OCI-M2 (cell line): ENCODE measurements around the gene IFNGR2.
"Not testable (repeated sequence)": the region's sequence is repeated elsewhere in the genome, so short reads cannot be mapped to it uniquely, and the experiment has no call there.

ENCODE experiments used
- DNase-seq: peaks from one replicate; lab custom pipeline; 2025; ENCODE audit not compliant: unreplicated experiment; lab: John Stamatoyannopoulos, UW

The IFNGR2 gene

DNA sequence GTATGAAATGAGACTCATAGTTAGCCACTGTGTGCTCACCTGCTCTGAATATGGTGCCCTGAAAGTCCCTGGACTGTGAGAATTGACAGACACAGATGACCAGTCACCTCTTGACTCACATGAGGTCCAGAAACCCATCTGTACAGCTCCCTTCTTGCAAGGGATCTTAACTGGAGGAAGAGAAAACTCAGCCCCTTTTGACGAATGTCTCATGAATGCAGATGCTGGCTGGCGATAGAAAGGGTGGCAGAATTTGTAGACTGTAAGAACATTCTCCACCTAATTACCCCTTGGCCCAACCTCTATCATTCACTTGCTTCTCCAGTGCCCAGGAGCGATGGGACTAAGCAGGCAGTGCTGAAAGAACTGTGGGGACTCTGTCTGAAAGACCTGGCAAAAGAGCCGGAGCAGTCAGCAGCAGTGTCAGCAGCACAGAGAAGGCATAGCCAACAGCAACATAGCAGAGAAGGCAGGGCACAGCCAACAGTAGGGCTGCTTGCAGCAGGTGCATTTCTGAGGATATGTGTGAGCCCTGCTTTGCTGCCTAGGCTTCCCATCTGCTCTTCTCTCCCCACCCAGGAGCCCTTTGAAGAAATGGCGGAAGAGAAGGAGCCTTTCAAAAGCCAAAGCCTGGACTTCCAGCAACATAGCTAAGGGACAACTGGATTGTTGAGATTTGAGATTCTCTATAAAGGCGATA is 25.8 kb upstream of the IFNGR2 start:
- no peak for DNase-seq

DNA sequence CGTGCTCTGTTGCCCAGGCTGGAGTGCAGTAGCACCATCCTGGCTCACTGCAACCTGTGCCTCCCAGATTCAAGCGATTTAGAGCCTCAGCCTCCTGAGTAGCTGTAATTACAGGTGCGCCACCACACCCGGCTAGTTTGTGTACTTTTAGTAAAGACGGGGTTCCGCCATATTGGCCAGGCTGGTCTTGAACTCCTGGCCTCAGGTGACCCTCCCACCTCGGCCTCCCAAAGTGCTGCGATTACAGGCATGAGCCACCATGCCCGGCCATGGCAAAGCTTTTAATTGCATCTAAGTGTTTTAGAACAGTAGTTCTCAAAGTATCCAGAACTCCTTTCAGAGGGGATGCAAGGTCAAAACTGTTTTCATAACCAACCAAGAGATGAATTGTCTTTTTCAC is 25.1 kb upstream of the IFNGR2 start:
- DNase-seq: no peak

DNA sequence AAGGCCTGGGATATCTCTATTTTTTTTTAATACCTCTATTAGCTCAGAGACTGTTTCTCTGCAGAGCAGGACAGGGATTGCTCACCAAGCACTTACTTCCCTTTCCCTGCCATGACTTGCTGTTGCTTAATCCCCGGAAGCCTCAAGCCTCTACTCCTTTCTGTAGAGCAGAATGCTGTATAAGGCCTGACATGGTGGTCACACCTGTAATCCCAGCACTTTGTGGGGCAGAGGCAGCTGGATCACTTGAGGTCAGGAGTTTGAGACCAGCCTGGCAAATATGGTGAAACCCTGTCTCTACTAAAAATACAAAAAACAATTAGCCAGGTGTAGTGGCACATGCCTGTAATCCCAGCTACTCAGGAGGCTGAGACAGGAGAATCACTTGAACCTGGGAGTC is 23.3 kb upstream of the IFNGR2 start:
- DNase-seq: not testable (repeated sequence)

DNA sequence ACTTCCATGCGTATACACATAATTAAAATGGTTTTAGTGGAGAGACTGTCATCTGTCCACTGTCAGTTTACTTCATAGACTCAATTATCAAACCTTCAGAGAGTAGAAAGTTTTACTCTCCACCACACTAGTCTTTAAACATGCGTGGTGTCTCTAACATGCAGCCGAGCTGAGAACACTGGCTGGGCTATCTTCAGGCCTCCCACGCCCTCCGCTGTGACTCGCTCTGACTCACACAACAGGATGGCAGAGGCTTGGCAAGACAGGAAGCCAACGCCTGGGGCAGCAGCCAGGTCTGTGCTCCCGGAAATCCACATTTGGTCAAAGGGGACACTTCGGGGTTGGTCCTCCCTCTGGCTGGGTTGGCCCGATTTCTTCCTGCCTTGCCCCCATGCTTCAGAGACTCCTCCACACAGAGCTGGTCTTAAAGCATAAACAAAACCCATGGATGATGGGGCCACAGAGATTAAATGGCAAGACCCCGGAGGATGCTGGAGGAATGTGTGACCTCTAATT is 22.7 kb upstream of the IFNGR2 start:
- DNase-seq: no peak

DNA sequence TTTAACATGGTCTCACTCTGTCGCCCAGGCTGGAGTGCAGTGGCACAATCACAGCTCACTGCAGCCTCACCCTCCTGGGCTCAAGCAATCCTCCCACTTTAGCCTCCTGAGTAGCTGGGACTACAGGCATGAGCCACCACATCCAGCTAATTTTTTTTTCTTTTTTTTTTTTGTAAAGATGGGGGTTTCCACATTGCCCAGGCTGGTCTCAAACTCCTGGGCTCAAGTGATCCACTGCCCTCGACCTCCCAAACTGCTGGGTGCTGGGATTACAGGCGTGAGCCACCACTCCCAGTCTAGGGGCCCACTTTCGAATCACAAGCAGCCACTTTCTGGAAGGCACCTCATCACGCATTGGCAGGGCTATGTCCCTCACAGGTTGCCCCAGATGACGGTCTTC is 21.8 kb upstream of the IFNGR2 start:
- not testable (repeated sequence) for DNase-seq

DNA sequence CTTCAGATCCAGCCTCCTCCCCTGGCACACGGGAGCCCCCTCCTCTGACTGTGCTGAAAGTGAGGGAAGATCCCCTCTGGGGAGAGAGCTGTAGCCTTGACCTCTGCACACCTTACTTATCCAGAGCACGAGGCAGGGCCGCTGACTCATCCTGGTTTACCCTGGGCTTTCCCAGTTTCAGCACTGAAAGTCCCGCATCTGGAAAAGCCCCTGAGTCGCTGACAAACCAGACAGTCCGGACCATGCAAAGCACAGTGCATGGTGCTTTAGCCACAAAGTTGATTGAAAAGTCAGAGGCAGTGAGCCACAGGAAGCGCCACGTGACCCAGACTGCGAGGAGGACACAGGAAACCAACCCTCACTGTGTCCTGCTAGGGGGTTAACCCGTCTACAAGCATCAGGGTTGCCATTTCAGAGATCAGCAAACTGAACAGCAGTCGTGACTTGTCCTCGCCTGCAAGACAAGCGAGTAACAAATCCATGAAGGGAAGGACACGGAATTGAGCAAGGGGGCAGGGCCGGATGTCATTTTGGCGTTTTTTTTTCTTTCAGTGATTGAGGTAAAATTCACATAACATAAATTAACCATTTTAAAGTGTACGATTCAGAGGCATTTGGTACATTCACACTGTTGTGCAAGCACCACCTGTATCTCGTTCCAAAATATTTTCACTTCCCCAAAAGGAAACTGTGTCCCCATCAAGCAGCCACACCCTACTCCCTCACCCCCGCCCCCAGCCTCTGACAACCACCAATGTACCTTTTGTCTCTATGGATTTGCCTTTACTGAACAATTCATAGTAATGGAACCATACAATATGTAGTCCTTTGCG is 19.9 kb upstream of the IFNGR2 start:
- DNase-seq: no peak

DNA sequence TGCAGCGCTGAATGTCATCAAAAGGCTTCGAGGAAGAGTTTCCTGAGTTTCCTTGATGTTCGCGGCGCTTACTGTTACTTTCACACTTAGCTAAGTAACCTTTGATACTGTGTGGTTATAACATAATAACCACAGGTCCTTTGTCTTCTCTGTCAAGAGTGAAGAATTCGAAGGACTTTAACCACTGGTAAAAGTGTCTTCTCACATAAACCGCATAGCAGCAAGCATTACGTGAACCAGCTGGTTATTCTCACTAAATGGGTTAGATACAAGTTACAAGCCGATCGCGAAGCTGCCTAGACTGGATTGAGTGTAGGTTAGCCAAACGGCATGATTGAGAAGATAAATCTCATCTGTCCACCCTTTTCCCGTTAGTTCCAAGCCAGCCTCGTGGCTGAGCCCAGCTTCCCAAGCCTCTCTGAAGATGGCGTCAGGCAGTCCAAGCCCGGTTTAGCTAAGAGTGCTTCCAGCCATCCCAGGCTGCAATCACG is 18.3 kb upstream of the IFNGR2 start:
- no peak for DNase-seq

DNA sequence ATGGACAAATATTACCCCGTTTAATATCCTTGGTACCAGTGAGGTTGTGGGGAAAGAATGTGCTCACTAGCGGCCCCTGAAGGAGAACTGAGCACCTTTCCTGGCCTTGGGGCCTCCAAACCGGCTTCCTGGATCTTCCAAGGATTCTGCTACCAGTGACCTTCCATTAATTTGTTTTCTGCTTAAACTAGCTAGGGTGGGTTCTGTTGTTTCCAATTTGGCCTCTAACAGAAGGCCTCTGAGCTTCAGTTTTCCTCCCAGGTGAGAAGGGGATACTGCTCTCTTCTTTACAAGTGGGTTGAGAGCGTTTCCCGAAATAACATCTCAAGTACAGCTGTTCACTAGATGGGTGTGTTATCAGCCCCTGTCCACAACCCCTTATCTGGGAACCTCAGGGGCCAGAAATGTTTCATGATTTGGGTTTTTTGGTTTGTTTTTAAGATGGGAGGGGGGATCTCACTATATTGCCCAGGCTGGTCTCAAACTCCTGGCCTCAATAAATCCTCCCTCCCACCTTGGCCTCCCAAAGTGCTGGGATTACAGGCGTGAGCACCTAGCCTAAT is 16.9 kb upstream of the IFNGR2 start:
- no peak for DNase-seq

DNA sequence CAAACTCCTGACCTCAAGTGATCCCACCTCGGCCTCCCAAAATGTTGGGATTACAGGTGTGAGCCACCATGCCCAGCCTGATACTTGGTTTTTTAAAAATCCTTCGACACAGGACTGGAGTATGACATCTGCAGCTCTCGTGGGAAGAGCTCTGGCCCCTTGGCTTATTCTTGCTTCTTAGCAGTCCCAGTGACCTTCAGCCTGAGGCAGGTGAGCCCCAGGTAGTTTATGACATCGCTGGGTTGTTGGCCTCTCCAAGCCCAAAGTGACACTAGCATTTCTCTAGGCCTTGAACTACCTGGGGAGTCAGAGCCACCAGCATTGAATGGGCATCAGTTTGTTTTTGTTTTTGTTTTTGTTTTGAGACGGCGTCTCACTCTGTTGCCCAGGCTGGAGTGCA is 15.9 kb upstream of the IFNGR2 start:
- DNase-seq: no peak

DNA sequence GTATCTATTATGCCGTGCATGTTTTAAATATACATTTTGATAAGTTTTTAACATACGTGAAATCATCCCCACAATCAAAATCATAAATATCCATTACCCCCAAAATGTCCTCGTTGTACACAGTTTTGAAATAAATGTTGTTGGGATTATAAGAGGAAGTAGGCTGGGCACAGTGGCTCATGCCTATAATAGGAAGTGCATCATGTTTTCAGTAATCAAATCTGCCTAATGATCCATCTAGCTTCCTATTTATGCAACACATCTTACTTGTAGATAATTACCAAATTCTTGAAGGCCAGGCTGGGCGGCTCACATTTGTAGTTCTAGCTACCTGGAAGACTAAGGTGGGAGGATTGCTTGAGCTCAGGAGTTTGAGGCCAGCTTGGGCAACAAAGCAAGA is 15.0 kb upstream of the IFNGR2 start:
- no peak for DNase-seq

DNA sequence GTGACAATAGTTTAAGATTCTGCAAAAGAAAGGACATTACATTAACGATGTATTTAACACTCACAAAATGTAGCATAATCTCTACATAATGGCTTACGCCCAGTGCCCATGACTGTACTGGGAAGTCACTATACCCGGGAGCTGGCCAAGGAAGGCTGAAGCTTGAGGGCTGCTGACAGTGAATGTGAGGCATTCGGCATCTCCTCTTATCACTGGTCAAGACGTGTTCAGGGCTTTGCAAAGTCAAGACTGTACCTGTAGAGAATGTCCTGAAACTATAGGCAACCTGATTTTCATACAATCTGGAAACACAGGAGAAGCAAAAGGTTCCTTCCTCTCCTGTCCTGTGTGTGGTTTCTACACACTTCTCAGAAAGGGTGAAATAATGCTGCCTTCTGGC is 12.7 kb upstream of the IFNGR2 start:
- DNase-seq: no peak

DNA sequence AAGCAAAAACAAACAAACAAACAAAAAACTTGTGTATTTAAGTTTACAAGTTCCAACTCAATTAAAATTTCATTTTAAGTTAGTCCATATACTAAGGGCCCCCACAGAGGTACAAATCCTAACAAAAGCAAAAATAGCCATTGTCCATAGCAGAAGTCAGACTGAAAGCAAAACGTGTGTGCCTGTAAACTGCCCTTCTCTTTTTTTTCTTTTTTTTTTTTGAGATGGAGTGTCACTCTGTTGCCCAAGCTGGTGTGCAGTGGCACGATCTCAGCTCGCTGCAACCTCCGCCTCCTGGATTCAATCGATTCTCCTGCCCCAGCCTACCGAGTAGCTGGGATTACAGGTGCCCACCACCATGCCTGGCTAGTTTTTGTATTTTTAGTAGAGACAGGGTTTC is 11.6 kb upstream of the IFNGR2 start:
- no peak for DNase-seq

DNA sequence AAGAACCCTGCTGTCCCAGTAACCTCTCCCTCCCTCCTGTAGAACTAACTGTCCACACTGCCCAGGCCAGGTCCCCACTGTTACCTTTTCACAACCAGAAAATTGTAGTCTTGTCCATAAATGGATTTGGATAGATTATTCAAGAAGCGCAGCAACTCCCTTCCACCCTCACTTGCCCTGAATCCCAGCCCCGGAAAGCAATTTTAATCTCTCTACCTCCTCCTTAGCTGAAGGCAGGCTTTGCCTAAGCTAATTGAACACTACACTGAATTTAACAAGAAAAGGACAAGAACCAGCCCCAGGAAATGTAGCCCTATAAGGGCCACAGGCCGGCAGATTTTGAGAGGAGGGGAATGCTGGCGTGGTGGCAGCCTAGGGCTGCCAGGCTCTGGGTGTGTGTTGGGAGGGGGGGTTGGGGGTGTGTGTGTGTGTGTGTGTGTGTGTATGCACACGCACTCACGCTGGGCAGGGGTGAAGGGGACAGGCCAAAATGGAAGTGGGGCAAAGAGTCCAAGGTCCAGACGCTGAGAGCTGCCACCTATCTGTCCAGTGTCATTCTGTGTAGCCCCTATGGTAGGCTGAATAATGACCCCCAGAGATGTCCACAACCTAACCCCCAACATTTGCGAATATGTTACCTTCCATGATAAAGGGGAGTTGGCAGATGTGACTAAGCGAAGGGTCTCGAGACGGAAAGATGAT is 10.8 kb upstream of the IFNGR2 start:
- DNase-seq: no peak

DNA sequence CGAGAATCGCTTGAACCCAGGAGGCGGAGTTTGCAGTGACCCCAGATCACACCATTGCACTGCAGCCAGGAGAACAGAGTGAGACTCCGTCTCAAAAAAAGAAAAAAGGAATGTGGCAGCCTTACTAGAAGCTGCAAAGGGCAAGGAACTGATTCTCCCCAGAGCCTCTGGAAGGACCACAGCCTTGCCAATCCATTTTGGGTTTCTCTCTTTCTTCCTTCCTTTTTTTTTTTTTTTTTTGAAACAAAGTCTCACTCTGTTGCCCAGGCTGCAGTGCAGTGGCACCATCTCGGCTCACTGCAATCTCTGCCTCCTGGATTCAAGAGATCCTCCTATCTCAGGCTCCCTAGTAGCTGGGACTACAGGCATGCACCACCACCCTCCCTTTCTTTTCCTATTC is 9.9 kb upstream of the IFNGR2 start:
- DNase-seq: no peak

DNA sequence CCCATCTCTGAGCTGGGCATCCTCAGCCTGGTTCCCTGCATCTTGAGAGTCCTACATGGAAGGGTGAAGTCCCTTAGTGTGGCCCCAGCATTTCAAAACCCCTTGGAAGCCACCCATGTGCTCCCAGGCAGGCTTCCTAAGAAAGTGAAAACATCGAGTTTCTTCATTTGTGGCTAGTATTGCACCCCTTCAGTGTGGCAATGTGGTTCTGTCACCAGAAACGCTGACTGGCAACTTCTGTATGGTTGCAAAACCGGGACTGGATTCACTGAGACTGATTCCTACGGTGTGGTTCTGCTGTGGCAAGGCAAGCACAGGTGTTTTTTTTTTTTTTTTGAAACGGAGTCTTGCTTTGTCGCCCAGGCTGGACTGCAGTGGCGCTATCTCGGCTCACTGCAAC is 9.0 kb upstream of the IFNGR2 start:
- DNase-seq: no peak

DNA sequence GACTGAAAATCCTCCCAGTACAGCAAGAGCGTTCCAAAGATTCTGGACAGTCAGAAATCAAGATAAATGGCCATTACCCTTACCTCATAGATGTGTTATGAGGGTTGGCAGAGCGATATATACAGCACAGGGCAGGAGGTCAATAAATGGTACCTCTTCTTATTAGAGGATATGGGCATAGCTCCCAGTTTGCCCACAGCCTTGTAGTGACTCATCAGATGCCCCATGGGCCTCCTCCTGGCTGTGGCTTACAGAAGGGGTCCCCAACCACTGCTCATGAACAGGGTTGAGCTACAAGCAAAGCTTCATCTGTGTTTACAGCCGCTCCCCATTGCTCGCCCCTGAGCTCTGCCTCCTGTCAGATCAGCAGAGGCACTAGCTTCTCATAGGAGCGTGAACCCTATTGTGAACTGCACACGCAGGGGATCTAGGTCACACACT is 7.3 kb upstream of the IFNGR2 start:
- no peak for DNase-seq

DNA sequence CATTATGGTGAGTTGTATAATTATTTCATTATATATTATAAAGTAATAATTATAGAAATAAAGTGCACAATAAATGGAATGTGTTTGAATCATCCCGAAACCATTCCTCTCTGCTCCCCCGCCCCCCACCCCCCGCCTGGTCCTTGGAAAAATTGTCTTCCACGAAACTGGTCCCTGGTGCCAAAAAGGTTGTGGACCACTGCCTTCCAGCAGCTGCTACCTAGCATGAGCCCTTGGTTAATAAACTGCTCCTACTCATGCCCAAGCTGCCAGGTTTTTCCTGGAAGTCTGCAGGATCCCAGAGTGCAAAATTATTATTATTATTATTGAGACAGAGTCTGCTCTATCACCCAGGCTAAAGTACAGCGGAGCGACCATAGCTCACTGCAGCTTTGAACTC is 6.8 kb upstream of the IFNGR2 start:
- no peak for DNase-seq

DNA sequence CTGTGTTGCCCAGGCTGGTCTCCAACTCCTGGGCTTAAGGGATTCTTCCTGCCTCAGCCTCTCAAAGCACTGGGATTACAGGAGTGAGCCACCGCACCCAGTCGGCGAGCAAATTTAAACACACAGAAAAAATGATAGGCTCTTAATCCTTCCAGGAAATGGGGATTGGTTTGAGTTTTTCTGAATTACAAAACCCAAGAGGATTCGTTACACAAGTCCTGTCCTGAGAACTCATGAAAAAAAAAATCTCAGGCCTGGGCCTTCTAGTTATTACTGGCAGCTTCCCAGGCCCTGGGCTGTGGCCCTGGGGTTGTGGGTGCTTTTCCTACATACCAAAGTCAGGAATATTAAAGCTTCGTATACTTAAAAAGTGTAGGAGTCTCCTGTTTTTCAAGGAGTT is 6.3 kb upstream of the IFNGR2 start:
- no peak for DNase-seq

DNA sequence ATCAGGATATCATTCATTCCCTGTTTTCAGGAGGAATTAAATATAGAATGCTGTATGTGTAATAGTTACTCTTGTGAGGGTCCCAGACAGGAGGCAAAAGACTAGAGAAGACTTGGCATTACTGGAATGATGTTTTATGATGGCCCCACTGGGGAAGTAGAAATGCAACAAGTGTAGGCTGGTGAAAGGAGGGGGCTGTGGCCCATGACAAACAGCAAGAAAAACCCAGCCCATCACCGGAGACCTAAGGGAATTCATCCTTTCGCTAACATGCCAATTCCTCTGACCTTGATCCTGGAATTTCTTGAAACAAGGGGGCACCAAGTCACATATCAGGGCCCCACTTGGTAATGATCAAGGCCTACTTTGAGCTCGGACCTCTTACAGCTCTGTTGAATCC is 5.5 kb upstream of the IFNGR2 start:
- no peak for DNase-seq

DNA sequence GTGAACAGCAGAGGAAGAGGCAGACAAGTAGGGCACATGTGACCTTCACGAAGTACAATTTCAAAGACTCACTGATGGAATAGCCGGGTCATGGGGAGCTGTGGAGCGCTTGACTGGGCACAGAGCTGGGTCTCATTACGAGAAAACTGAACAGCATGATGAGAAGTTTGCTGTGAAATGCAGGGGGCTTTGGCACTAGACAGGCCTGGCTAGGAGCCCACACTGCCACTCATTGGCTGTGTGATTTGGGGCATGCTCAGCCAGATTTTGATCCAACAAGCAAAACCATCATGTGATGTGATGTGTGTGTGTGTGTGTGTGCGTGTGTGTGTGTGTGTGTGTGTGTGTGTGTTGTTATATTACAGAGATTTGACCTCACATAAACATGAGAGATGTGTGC is 4.9 kb upstream of the IFNGR2 start:
- no peak for DNase-seq

DNA sequence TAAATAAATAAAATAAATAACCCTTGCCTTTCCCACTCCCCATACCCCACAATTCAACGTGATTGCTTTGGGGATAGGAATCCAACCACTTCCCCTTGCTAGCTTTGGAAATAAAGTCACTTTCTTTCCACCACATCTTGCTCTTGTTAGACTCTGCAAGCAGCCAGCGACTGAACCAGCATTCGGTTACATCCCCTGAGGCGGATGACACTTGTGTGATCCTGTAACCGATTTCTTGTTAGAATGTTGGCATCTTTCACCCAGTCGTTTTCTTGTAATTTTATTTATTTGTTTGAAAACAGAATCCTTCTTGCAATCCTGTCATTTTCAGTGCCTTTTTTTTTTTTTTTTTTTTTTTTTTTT is 1.6 kb upstream of the IFNGR2 start:
- DNase-seq: no peak
